ENCODE results near the gene EVX2. TPM values are rescaled to one million over a fixed set of nuclear protein-coding genes. Genes with fewer than 3 reads are reported as not detected.

EVX2 gene
- total and polyA plus RNA-seq, 2 of the 4 experiments (the other 2 are of a cell fraction) = not detected

DNA sequence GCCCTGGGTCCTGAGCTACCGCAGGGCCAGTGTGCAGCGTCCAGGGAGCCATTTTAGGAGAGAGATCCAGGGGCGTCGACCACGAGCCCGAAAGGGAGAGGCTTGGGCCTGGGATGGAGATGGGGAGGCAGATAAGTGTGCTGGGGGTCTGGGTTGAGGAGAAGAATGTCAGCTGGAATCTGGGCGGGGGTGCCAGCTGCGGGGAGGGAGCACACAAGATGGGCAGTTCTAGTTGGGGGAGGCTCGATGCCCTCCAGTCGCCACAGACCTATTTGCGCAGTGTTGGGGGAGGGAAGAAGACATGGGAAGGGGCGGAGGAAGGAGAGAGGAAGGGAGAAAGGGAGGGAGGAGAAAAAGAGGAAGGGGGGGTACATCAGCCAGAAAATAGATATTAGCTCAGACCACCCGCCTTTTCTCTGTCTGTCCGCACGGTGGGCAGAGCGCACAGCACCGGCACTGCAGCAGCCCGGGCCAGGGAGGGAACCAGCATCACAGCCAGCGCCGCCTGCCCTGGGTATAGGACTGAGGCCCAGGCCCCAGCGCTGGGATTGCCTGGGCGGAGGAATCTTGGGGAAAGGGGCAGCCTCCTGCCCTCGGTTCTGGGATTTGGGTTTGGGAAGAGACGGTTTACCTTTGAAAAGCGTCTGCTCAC, 21.4 kb upstream of the EVX2 start:
- H3K27ac ChIP-seq (ENCODE audit: insufficient read depth, low read length) = no peak overlapping the region
- no peaks in the 10 kb centered on the region for H4K20me1 ChIP-seq (ENCODE audit: insufficient read depth, low read length)
- intact Hi-C loops (cut with micrococcal nuclease) = no loop called here
- dilution Hi-C loops (cut with HindIII; ENCODE audit: low sequenced_read_pairs, unreplicated experiment) = no loop called here
- no peak overlapping the region for H3K9ac ChIP-seq (ENCODE audit: low read depth, low read length)
- H2AK9ac ChIP-seq (replicated peaks; ENCODE audit: low read depth, low read length, poor library complexity) = no peak overlapping the region
- no peaks in the 10 kb centered on the region for H3K9me1 ChIP-seq (ENCODE audit: insufficient read depth, low read length)
- H2AK5ac ChIP-seq (ENCODE audit: low read depth, low read length) = no peak overlapping the region
- H3K9me3 ChIP-seq (ENCODE audit: control insufficient read depth, insufficient read depth, low read length) = peaks cover 6% of the 10 kb centered on the region
- no peak overlapping the region for H2BK5ac ChIP-seq (ENCODE audit: low read depth, low read length, poor library complexity, severe bottlenecking)
- no peak overlapping the region for H3K56ac ChIP-seq (ENCODE audit: extremely low read depth, insufficient read depth, low read length)
- H3K4ac ChIP-seq (ENCODE audit: low read depth, low read length) = no peak overlapping the region
- in situ Hi-C loops (cut with MboI; ENCODE audit: low sequenced_read_pairs) = no loop called here
- no peak overlapping the region for H3K23ac ChIP-seq (ENCODE audit: low read depth, low read length)
- H4K5ac ChIP-seq (ENCODE audit: low read depth, low read length) = no peak overlapping the region
- H4K8ac ChIP-seq (ENCODE audit: low read depth in 2 of 2, low read length in 2 of 2) = no peak overlapping the region
- no peak for ATAC-seq (ENCODE audit: low read depth)
- H3K79me1 ChIP-seq (ENCODE audit: low read depth in 1 of 2, low read length in 2 of 2) = no peaks in the 10 kb centered on the region
- no peak overlapping the region for H3K14ac ChIP-seq (replicated peaks; ENCODE audit: low read depth, low read length)
- no peaks in the 10 kb centered on the region for H3K36me3 ChIP-seq (ENCODE audit: control insufficient read depth, insufficient read depth, low read length)
- no peak overlapping the region for H2BK120ac ChIP-seq (ENCODE audit: low read depth, low read length)
- no peak overlapping the region for H3K18ac ChIP-seq (ENCODE audit: low read depth, low read length)
- TF ChIP-seq CEBPB (IDR thresholded peaks at IDR 0.05; ENCODE audit: low read depth, low read length) (no peak), FOS (IDR thresholded peaks at IDR 0.05; ENCODE audit: low read depth, low read length) (no peak), NFE2L2 (IDR thresholded peaks at IDR 0.05; ENCODE audit: low read depth, low read length) (no peak), RAD21 (IDR thresholded peaks at IDR 0.05; ENCODE audit: low read length) (no peak), MAFK (IDR thresholded peaks at IDR 0.05; ENCODE audit: low read depth, low read length) (no peak), RFX5 (IDR thresholded peaks at IDR 0.05; ENCODE audit: low read depth, low read length) (no peak), POLR2A (IDR thresholded peaks at IDR 0.05; ENCODE audit: low read depth, low read length) (no peak), CHD1 (IDR thresholded peaks at IDR 0.05; ENCODE audit: low read depth, low read length) (no peak), MAZ (IDR thresholded peaks at IDR 0.05; ENCODE audit: borderline replicate concordance, low read depth, low read length) (no peak), MXI1 (IDR thresholded peaks at IDR 0.05; ENCODE audit: borderline replicate concordance, low read depth, low read length) (no peak), SMC3 (IDR thresholded peaks at IDR 0.05; ENCODE audit: low read depth, low read length) (no peak)
- TF ChIP-seq, protein P1, sequence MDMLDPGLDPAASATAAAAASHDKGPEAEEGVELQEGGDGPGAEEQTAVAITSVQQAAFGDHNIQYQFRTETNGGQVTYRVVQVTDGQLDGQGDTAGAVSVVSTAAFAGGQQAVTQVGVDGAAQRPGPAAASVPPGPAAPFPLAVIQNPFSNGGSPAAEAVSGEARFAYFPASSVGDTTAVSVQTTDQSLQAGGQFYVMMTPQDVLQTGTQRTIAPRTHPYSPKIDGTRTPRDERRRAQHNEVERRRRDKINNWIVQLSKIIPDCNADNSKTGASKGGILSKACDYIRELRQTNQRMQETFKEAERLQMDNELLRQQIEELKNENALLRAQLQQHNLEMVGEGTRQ (IDR thresholded peaks at IDR 0.05; ENCODE audit: low read depth, low read length) = no peak
- TF ChIP-seq, protein P2, sequence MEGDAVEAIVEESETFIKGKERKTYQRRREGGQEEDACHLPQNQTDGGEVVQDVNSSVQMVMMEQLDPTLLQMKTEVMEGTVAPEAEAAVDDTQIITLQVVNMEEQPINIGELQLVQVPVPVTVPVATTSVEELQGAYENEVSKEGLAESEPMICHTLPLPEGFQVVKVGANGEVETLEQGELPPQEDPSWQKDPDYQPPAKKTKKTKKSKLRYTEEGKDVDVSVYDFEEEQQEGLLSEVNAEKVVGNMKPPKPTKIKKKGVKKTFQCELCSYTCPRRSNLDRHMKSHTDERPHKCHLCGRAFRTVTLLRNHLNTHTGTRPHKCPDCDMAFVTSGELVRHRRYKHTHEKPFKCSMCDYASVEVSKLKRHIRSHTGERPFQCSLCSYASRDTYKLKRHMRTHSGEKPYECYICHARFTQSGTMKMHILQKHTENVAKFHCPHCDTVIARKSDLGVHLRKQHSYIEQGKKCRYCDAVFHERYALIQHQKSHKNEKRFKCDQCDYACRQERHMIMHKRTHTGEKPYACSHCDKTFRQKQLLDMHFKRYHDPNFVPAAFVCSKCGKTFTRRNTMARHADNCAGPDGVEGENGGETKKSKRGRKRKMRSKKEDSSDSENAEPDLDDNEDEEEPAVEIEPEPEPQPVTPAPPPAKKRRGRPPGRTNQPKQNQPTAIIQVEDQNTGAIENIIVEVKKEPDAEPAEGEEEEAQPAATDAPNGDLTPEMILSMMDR (conservative IDR thresholded peaks at IDR 0.05; ENCODE audit: low read depth, low read length) = no peak
- no peak overlapping the region for H2BK20ac ChIP-seq (ENCODE audit: low read depth, low read length)
- no peak overlapping the region for H3K4me3 ChIP-seq (ENCODE audit: insufficient read depth, low read depth, low read length)
- DNase-seq = no peak
- no peak overlapping the region for H2BK15ac ChIP-seq (ENCODE audit: low read depth, low read length)
- H3K27me3 ChIP-seq (ENCODE audit: control insufficient read depth, insufficient read depth, low read length) = peaks cover 95% of the 10 kb centered on the region
- BruUV-seq (replicated peaks) = no TSS peak
- no peak overlapping the region for H3K4me2 ChIP-seq (ENCODE audit: low read depth, low read length)
- no peaks in the 10 kb centered on the region for H3K4me1 ChIP-seq (ENCODE audit: control insufficient read depth, insufficient read depth, low read length)
- no peak overlapping the region for H2AFZ ChIP-seq (replicated peaks; ENCODE audit: low read length, poor library complexity)
- WGBS, 2 experiments (ENCODE audit: extremely low coverage in 2 of 2, insufficient read length in 1 of 2) = 2% methylated on average over 9 of the region's 25 CpGs; no CpG with 5 or more reads in 1 of the 2 experiments
- H4K91ac ChIP-seq (ENCODE audit: insufficient read depth, low read depth, low read length) = no peak overlapping the region
- ChIA-PET CTCF (no interaction called here), POLR2A (ENCODE audit: unreplicated experiment) (no interaction called here)

Data from IMR-90 (cell line).